Gastrocnemius medialis (tissue), 4 donors: Measurements from ENCODE around the gene GDF11.

ENCODE experiments used
- POLR2A ChIP-seq, 2 donors: fragments of 450-650 bp; IDR thresholded peaks; one replicate each; pipeline ENCODE4 v1.6.1; 2017; ENCODE audit warnings: antibody characterized with exemption in 2 of 2, mild to moderate bottlenecking in 2 of 2, moderate library complexity in 2 of 2
- TF ChIP-seq, protein P1 (sequence below), 5 experiments: fragments of 450-650 bp in 3 of 5; fragments of 200-600 bp in 2 of 5; sonication (generic) in 2 of 5; IDR thresholded peaks in 4 of 5; conservative IDR thresholded peaks in 1 of 5; 1 replicate in 4 of 5; 2 replicates in 1 of 5; pipeline ENCODE4 v1.5.1; 2016 to 2019; ENCODE audit warnings: antibody characterized with exemption in 5 of 5, mild to moderate bottlenecking in 3 of 5, moderate library complexity in 3 of 5

DNA sequence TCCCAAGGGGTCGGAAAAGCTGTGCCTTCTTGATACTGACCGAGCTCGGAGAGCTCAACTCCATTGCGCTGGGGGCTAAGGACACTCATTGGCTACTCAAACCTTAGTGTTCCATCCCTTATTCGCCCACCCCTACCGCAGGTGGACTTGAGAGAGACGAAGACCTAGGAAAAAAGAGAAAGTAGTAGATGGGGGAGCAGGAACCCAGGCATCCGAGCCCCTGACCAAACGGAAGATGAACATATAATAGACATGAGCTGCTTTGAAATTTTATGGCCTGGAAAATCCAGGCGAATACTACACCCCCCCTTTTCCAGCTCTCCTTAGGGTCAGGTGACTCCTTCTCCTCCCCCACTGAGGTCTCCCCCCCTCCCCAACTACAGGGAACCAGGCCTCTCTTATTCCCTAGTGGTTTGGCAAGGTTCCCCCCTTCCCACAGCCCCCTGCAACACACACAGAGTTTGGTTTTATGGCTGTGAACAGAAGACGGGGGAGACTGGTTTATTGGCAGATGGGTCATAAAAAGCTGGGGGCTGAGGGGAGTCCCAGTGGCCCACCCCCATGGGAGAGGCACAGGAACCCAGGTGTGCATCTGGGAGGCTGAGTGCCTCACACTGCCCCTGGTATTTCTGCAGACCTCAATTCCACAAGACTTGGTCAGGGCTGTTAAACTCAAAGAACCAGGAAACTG, 1.6 kb downstream of the GDF11 start:
- TF ChIP-seq, protein P1, sequence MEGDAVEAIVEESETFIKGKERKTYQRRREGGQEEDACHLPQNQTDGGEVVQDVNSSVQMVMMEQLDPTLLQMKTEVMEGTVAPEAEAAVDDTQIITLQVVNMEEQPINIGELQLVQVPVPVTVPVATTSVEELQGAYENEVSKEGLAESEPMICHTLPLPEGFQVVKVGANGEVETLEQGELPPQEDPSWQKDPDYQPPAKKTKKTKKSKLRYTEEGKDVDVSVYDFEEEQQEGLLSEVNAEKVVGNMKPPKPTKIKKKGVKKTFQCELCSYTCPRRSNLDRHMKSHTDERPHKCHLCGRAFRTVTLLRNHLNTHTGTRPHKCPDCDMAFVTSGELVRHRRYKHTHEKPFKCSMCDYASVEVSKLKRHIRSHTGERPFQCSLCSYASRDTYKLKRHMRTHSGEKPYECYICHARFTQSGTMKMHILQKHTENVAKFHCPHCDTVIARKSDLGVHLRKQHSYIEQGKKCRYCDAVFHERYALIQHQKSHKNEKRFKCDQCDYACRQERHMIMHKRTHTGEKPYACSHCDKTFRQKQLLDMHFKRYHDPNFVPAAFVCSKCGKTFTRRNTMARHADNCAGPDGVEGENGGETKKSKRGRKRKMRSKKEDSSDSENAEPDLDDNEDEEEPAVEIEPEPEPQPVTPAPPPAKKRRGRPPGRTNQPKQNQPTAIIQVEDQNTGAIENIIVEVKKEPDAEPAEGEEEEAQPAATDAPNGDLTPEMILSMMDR (IDR thresholded peaks at IDR 0.05 in 4 of 5, conservative IDR thresholded peaks at IDR 0.05 in 1 of 5): no peak
- TF ChIP-seq POLR2A (IDR thresholded peaks at IDR 0.05): no peak
